ENCODE data around the gene TBC1D10A.

The TBC1D10A gene

GRCh38 chr22:30297276-30297990 is 29.3 kb downstream of the TBC1D10A start:
- no peak overlapping the region for H3K4me3 ChIP-seq (replicated peaks; ENCODE audit: insufficient read depth, low read length)
- no peaks in the 10 kb centered on the region for H3K27me3 ChIP-seq (ENCODE audit: insufficient read depth, poor library complexity, severe bottlenecking)
- TF ChIP-seq POLR2AphosphoS5 (IDR thresholded peaks at IDR 0.05; ENCODE audit: low read depth), result no peak
- TF ChIP-seq SPI1 (IDR thresholded peaks at IDR 0.05; ENCODE audit: borderline replicate concordance, low read depth), result no peak
- no peak for TF ChIP-seq GABPA (IDR thresholded peaks at IDR 0.05; ENCODE audit: low read depth)
- no peak for TF ChIP-seq CTCF (IDR thresholded peaks at IDR 0.05; ENCODE audit: insufficient read depth, low read length)
- TF ChIP-seq REST (IDR thresholded peaks at IDR 0.05; ENCODE audit: insufficient replicate concordance, low read depth), result no peak
- H3K27ac ChIP-seq (replicated peaks), result no peak overlapping the region
- DNase-seq (ENCODE audit: low read depth in 1 of 2, low spot score in 1 of 2), result no peak

DNA sequence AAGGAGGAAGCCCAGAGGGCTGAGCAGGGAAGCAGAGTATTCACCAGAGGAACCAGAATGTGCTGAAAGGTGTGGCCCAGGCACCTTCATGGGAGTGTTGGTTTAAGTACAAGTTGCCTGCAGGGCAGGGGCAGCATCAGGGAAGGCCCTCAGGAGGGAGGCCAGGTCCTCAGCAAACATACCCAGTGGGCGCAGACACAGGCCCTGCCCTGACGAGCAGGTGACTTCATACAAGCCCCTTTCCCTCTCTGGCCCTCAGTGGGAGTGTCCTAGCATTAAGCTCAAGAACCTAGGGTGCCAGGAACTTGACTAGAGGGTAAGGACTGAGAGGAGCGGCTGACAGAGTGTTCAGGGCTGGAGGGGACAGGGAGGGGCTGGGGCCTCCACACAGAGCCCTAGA is 29.9 kb downstream of the TBC1D10A start:
- TF ChIP-seq CTCF (IDR thresholded peaks at IDR 0.05; ENCODE audit: insufficient read depth, low read length) (no peak), SPI1 (IDR thresholded peaks at IDR 0.05; ENCODE audit: borderline replicate concordance, low read depth) (no peak)
- DNase-seq (ENCODE audit: low read depth in 1 of 2, low spot score in 1 of 2), result no peak

GRCh38 chr22:30296324-30296723 is 30.4 kb downstream of the TBC1D10A start:
- DNase-seq (ENCODE audit: low read depth in 1 of 2, low spot score in 1 of 2), result no peak
- TF ChIP-seq SPI1 (IDR thresholded peaks at IDR 0.05; ENCODE audit: borderline replicate concordance, low read depth) (no peak), GABPA (IDR thresholded peaks at IDR 0.05; ENCODE audit: low read depth) (no peak), REST (IDR thresholded peaks at IDR 0.05; ENCODE audit: insufficient replicate concordance, low read depth) (no peak), POLR2AphosphoS5 (IDR thresholded peaks at IDR 0.05; ENCODE audit: low read depth) (no peak), CTCF (IDR thresholded peaks at IDR 0.05; ENCODE audit: insufficient read depth, low read length) (no peak)
- H3K4me3 ChIP-seq (replicated peaks; ENCODE audit: insufficient read depth, low read length), result no peak overlapping the region
- H3K27ac ChIP-seq (replicated peaks), result no peak overlapping the region
- H3K27me3 ChIP-seq (ENCODE audit: insufficient read depth, poor library complexity, severe bottlenecking), result no peaks in the 10 kb centered on the region

More for the DNA sequence above, 29.9 kb downstream of the TBC1D10A start:
- Histone ChIP-seq H3K27ac (replicated peaks) (no peak overlapping the region), H3K4me3 (replicated peaks; ENCODE audit: insufficient read depth, low read length) (no peak overlapping the region), H3K27me3 (ENCODE audit: insufficient read depth, poor library complexity, severe bottlenecking) (no peaks in the 10 kb centered on the region)

DNA sequence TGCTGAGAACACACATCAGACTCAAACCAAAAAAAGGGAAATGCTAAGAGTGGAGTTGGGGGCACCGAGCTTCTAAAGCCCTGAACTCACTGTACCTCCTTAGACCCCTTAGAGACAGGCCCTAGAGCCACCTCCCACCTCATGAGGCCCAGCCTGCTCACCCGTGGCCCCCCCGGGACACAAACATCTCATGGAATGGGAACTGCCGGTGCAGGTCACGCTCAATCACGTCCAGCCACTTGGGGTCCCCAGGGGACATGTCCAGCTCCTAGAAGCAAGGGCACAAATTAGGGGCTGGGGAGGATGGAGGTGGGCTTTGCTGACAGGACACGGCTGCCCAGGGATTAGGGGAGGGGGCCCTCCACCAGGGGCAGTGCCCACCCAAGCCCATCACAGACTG is 31.2 kb downstream of the TBC1D10A start:
- Histone ChIP-seq H3K27ac (replicated peaks) (no peak overlapping the region), H3K4me3 (replicated peaks; ENCODE audit: insufficient read depth, low read length) (no peak overlapping the region), H3K27me3 (ENCODE audit: insufficient read depth, poor library complexity, severe bottlenecking) (no peaks in the 10 kb centered on the region)
- no peak for DNase-seq (ENCODE audit: low read depth in 1 of 2, low spot score in 1 of 2)
- no peak; the same call in 1 of the 2 replicates for TF ChIP-seq SPI1 (IDR thresholded peaks at IDR 0.05; ENCODE audit: borderline replicate concordance, low read depth)
